GM04503 (cell line): ENCODE data around the gene DSCAM.
"Not testable (repeated sequence)": the region's sequence is repeated elsewhere in the genome, so short reads cannot be mapped to it uniquely, and the experiment has no call there.

Source experiments
- DNase-seq: peaks from one replicate; pipeline ENCODE4 v3.0.0-alpha.2; 2012; ENCODE audit warnings: low read depth

The DSCAM gene, protein sequence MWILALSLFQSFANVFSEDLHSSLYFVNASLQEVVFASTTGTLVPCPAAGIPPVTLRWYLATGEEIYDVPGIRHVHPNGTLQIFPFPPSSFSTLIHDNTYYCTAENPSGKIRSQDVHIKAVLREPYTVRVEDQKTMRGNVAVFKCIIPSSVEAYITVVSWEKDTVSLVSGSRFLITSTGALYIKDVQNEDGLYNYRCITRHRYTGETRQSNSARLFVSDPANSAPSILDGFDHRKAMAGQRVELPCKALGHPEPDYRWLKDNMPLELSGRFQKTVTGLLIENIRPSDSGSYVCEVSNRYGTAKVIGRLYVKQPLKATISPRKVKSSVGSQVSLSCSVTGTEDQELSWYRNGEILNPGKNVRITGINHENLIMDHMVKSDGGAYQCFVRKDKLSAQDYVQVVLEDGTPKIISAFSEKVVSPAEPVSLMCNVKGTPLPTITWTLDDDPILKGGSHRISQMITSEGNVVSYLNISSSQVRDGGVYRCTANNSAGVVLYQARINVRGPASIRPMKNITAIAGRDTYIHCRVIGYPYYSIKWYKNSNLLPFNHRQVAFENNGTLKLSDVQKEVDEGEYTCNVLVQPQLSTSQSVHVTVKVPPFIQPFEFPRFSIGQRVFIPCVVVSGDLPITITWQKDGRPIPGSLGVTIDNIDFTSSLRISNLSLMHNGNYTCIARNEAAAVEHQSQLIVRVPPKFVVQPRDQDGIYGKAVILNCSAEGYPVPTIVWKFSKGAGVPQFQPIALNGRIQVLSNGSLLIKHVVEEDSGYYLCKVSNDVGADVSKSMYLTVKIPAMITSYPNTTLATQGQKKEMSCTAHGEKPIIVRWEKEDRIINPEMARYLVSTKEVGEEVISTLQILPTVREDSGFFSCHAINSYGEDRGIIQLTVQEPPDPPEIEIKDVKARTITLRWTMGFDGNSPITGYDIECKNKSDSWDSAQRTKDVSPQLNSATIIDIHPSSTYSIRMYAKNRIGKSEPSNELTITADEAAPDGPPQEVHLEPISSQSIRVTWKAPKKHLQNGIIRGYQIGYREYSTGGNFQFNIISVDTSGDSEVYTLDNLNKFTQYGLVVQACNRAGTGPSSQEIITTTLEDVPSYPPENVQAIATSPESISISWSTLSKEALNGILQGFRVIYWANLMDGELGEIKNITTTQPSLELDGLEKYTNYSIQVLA (N-terminal part only)

DNA sequence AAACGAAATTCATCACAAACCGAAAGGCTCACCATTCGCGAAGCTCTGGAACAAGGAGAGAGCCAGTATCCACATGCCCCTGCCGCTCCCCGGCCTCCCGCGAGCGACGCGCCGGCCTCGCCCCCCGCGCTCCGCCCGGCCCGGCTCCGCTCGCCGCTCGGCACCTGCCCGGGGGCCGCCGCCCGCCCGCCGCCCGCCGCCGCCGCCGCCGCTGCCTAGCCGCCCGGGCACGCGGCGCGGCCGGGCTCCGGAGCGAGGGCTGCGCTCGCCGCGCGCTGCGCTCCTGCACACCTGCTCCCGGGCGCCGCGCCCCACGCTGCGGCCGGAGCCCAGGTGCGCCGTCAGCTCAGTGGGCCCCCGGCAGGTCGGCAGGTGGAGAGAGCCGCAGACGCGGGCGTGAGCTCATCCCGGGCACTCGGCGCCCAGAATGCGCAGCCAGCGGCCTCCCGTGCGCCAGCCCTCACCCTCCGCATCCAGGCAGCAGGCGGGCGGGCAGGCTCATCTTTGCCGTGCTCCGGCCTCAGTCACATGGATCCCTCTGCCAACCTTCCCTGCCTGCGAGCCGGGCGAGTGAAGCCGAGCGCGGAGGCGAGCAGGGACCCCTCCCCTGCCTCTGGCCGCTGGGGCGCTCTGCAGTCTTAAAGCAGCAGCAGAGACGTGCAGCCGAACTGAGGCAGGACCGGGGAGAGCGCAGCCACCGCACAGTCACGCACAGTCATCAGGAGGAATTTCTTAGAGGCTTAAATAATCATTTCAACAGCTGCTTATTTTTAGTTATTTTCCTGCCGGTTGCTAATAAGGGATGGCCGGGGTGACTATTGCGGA is at the start of gene DSCAM:
Gene DSCAM, minus strand, starts transcription at position 572 of the 825 bp plus-strand sequence. Its CDS starts 497 bp downstream, at position 75.
- DNase-seq = no peak

DNA sequence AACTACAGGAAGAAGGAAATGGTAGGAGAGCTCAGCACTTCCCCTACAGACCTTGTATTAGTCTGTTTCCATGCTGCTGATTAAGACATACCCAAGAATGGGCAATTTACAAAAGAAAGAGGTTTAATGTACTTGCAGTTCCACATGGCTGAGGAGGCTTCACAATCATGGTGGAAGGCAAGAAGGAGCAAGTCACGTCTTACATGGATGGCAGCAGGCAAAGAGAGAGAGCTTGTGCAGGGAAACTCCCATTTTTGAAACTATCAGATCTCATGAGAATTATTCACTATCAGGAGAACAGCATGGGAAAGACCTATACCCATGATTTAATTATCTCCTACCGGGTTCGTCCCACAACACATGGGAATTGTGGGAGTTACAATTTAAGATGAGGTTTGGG is 48.7 kb upstream of the DSCAM start:
- DNase-seq = not testable (repeated sequence)

DNA sequence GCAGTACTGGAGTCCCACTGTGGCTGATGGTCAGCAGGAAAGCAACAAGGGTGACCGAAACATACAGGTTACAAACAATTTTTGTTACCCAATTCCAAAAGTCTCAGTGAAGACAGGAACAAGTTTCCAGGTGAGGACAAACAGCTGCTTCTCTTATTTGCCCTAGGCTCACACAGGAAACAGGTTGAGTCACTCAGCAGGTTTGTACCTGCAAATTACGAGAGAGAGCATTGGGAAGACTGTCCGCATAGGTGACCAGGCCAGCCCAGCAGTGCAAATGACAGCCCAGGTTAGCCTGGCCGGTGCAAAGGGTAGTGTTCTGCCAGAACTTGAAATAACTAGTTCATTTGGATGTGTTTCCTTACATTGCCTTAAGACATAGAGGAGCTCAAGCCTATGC is 40.0 kb upstream of the DSCAM start:
- no peak for DNase-seq

GRCh38 chr21:40886006-40886405 is 39.0 kb upstream of the DSCAM start:
- DNase-seq = no peak

GRCh38 chr21:40882192-40882915 is 35.4 kb upstream of the DSCAM start:
- DNase-seq = no peak

DNA sequence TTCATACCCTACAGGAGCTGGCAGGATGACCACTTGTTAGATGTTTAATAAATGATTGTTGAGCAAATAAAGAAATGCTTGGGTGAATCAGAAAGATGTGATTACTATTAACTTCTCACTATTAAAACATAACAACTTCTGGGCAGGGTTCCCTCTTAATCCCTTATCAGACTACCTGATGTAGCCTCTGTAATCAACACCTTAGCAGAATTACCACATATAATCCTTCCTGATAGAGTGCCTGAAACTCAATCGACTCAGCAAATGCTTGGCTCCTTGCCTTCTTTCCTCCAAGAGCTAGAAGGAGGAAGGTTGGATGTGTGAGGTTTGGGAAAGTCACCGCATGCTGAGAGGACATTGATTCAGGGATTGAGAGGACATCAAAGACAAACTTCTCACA is 34.8 kb upstream of the DSCAM start:
- no peak for DNase-seq

DNA sequence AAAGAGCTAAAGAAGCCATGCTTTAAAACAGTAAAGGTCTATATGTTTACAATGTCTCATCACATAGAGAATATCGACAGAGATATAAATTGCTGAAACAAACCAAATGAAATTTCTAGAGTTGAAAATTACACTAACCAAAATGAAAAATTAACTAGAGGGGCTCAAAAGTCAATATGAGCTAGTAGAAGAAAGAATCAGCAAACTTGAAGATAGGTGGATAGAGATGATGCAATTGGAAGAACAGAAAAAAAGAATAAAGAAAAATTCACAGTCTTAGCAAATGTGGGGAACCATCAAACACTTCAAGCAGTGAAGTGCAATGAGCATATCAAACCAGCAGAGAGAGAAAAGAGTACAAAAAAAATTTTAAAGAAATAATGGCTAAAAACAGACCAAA is 24.1 kb upstream of the DSCAM start:
- no peak for DNase-seq

- DNase-seq = no peak
Observed at GRCh38 chr21:40863839-40864238, 16.9 kb upstream of the DSCAM start.

GRCh38 chr21:40858517-40858916 is 11.6 kb upstream of the DSCAM start:
- no peak for DNase-seq

DNA sequence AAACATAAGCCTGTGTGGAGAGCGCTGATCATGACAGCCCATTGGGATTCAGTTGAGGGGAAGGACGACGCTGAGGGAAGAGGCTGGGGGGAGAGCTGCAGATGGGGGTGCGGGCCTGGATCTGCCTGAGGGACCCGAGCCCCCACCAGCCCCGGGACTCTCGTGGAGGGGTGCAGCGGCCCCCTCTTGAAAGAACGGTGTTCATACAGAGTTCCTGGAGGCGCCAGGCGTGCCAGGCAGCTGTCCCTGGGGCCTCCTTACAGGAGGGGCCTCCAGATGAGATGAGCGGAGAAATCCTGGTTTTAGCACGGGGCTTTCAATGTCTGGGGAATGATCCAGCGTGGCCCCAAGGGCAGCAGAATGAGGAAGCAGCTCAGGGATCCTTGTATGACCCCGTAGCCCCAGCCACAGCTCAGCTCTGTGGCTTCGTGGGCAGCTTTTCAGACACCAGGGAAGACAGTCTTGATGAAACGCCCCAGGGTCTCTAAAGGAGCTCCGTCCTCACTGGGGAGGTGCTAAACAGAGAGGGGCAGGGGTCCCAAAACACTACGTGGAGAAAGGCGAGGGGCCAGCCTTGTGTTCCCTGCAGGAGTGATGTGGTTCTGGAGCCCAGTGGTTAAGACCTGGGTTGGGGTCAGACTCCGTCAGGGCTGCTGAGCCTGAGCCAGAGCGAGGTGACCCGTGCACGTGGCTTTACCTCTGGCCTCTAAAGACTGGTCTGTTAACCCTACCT is 7.2 kb upstream of the DSCAM start:
- DNase-seq = no peak

- no peak for DNase-seq
Observed at GRCh38 chr21:40852563-40852962, 5.6 kb upstream of the DSCAM start.

DNA sequence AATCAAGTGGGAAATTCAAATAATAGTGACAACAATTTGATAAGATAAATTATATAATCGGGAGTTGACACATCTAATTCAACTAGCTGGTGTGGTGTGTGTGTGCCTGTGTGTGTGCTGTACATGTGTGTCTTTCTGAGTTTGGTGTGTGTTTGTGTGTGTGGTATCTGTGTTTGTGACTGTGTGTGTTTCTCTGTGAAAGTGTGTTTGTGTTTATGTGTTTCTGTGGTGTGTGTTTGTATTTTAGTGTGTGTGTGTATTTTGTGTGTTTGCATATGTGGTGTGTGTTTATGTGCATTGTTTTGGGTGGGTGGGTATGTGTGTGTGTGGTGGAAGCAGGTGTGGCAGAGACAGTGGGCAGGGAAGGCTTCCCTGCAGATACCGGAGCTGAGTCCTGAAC is 4.8 kb upstream of the DSCAM start:
- DNase-seq = no peak

GRCh38 chr21:40850071-40850470 is 3.1 kb upstream of the DSCAM start:
- no peak for DNase-seq

DNA sequence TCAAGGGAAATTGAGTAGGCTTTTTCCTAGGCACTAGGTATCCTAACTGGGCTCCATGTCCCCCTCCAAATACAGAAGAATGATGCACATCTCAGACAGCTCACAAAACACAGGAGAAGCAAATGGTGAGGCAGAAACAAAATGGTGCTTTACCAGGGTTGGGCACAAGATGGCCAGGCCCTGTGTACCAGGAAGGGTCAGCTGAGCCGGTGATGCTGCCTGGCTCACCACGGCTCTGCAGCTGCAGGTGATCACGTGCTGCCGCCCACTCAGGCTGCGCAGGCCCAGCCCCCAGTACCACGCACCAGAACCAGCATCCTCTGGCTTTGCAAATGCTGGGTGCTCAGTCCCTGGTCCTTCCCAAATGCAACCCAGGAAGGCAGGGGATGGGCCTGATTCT is 993 bp upstream of the DSCAM start:
- DNase-seq = no peak

GRCh38 chr21:40846103-40846502 is 855 bp downstream of the DSCAM start:
- no peak for DNase-seq

- no peak for DNase-seq
Observed at GRCh38 chr21:40845441-40845995, 1.4 kb downstream of the DSCAM start.

- DNase-seq = no peak
Observed at GRCh38 chr21:40844935-40845334, 2.0 kb downstream of the DSCAM start.

DNA sequence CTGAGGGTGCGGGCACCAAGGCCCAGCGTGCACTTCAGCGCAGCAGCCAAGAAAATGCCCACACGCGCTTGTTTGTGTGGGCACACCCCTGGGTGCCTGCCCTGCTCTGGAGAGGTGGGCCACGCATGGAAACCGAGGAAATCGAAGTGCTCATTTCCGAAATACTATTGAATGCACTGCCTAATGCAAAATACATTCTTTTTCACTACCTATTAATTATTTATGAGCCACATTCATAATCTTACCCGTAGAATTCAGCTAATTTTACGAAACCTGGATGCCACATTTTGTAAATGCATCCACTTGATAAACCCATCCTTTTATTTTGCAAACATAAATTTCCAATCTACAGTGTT is 4.8 kb downstream of the DSCAM start:
- no peak for DNase-seq

- DNase-seq = no peak
Observed at GRCh38 chr21:40841524-40842196, 5.3 kb downstream of the DSCAM start.
